H9 (cell line): ENCODE data around the gene EIF4E1B. TPM values are rescaled to one million over a fixed set of nuclear protein-coding genes. Genes with fewer than 3 reads are reported as not detected.

Source experiments
- DNase-seq: peaks from one replicate; pipeline ENCODE4 v3.0.0-alpha.2; 2017
- H2AFZ ChIP-seq: one replicate; pipeline ENCODE4 v1.6.1; 2013; ENCODE audit warnings: mild to moderate bottlenecking, low read length, control low read depth, moderate library complexity
- H2AK5ac ChIP-seq: 2 replicates; pipeline ENCODE4 v1.6.1; 2013; ENCODE audit warnings: low read length, control low read depth, mixed read lengths; ENCODE audit not compliant: insufficient read length
- H2BK120ac ChIP-seq: one replicate; pipeline ENCODE4 v1.6.1; 2013; ENCODE audit warnings: low read depth, mild to moderate bottlenecking, low read length, control low read depth, inconsistent platforms; ENCODE audit not compliant: poor library complexity, severe bottlenecking
- H2BK12ac ChIP-seq: 2 replicates; pipeline ENCODE4 v1.6.1; 2013; ENCODE audit warnings: low read length, control low read depth, mixed read lengths, low read depth; ENCODE audit not compliant: insufficient read length
- H2BK15ac ChIP-seq: 2 replicates; pipeline ENCODE4 v1.6.1; 2013; ENCODE audit warnings: low read depth, low read length, control low read depth
- H2BK20ac ChIP-seq: one replicate; pipeline ENCODE4 v1.6.1; 2013; ENCODE audit warnings: low read depth, mild to moderate bottlenecking, low read length, control low read depth, inconsistent platforms; ENCODE audit not compliant: poor library complexity, severe bottlenecking
- H2BK5ac ChIP-seq: 2 replicates; pipeline ENCODE4 v1.6.1; 2013; ENCODE audit warnings: low read length, control low read depth, mixed read lengths; ENCODE audit not compliant: insufficient read length
- H3K14ac ChIP-seq: 2 replicates; pipeline ENCODE4 v1.6.1; 2013; ENCODE audit warnings: low read length, control low read depth; ENCODE audit not compliant: insufficient read depth
- H3K18ac ChIP-seq: 2 replicates; pipeline ENCODE4 v1.6.1; 2013; ENCODE audit warnings: low read depth, mild to moderate bottlenecking, mixed read lengths, low read length, control low read depth; ENCODE audit not compliant: insufficient read length
- H3K23ac ChIP-seq: 2 replicates; pipeline ENCODE4 v1.6.1; 2013; ENCODE audit warnings: low read length, control low read depth, mixed read lengths, low read depth; ENCODE audit not compliant: insufficient read length
- H3K23me2 ChIP-seq: 2 replicates; pipeline ENCODE4 v1.6.1; 2013; ENCODE audit warnings: low read depth, mild to moderate bottlenecking, mixed read lengths, low read length, control low read depth; ENCODE audit not compliant: insufficient read length, poor library complexity, severe bottlenecking
- H3K27ac ChIP-seq: 2 replicates; pipeline ENCODE4 v1.5.1; 2013; ENCODE audit warnings: low read length, control low read depth, mixed read lengths, low read depth; ENCODE audit not compliant: insufficient read length
- H3K27me3 ChIP-seq: 2 replicates; pipeline ENCODE4 v1.6.1; 2013; ENCODE audit warnings: low read length, control low read depth, inconsistent platforms; ENCODE audit not compliant: insufficient read depth
- H3K4ac ChIP-seq: 2 replicates; pipeline ENCODE4 v1.6.1; 2013; ENCODE audit warnings: low read depth, mild to moderate bottlenecking, control low read depth, inconsistent platforms, low read length, moderate library complexity
- H3K4me1 ChIP-seq: 2 replicates; pipeline ENCODE4 v1.6.1; 2013; ENCODE audit warnings: low read length, control low read depth, inconsistent platforms; ENCODE audit not compliant: insufficient read depth
- H3K4me2 ChIP-seq: 2 replicates; pipeline ENCODE4 v1.6.1; 2013; ENCODE audit warnings: low read length, control low read depth, mixed read lengths; ENCODE audit not compliant: insufficient read length, insufficient read depth
- H3K56ac ChIP-seq: 2 replicates; pipeline ENCODE4 v1.6.1; 2013; ENCODE audit warnings: low read depth, mild to moderate bottlenecking, mixed read lengths, low read length, control low read depth; ENCODE audit not compliant: insufficient read length
- H3K79me1 ChIP-seq: 2 replicates; pipeline ENCODE4 v1.6.1; 2013; ENCODE audit warnings: low read depth, mild to moderate bottlenecking, moderate library complexity, low read length, control low read depth, inconsistent platforms; ENCODE audit not compliant: insufficient read depth, poor library complexity, severe bottlenecking
- H3K79me2 ChIP-seq: 2 replicates; pipeline ENCODE4 v1.6.1; 2013; ENCODE audit warnings: low read length, control low read depth, inconsistent platforms; ENCODE audit not compliant: insufficient read depth
- H3K9ac ChIP-seq: 2 replicates; pipeline ENCODE4 v1.6.1; 2013; ENCODE audit warnings: low read length, control low read depth, mixed read lengths; ENCODE audit not compliant: insufficient read length; ENCODE audit errors: extremely low read depth
- H3K9me3 ChIP-seq: one replicate; pipeline ENCODE4 v1.6.1; 2013; ENCODE audit warnings: low read depth, low read length, inconsistent platforms; ENCODE audit not compliant: control insufficient read depth
- H3T11ph ChIP-seq: one replicate; pipeline ENCODE4 v1.6.1; 2013; ENCODE audit warnings: mild to moderate bottlenecking, low read length, control low read depth, inconsistent platforms
- H4K20me1 ChIP-seq: one replicate; pipeline ENCODE4 v1.6.1; 2013; ENCODE audit not compliant: control insufficient read depth, insufficient read length, insufficient read depth
- H4K5ac ChIP-seq: 2 replicates; pipeline ENCODE4 v1.6.1; 2013; ENCODE audit warnings: low read depth, mild to moderate bottlenecking, mixed read lengths, low read length, control low read depth; ENCODE audit not compliant: insufficient read length
- H4K8ac ChIP-seq: replicated peaks from 2 replicates; pipeline ENCODE4 v1.6.1; 2013; ENCODE audit warnings: low read length, control low read depth, mixed read lengths, low read depth; ENCODE audit not compliant: insufficient read length
- H4K91ac ChIP-seq: 2 replicates; pipeline ENCODE4 v1.6.1; 2013; ENCODE audit warnings: low read depth, mild to moderate bottlenecking, moderate library complexity, mixed read lengths, low read length, control low read depth; ENCODE audit not compliant: insufficient read length
- H3K27ac Mint-ChIP-seq, 3 experiments: 2 replicates in 2 of 3; 3 replicates in 1 of 3; pipeline ENCODE4 v1.8.0; 2020 to 2021; ENCODE audit warnings: mixed read lengths in 3 of 3, mild to moderate bottlenecking in 1 of 3, moderate library complexity in 1 of 3
- H3K27me3 Mint-ChIP-seq: 2 replicates; pipeline ENCODE4 v1.8.0; 2021; ENCODE audit warnings: low read depth, mild to moderate bottlenecking, moderate library complexity, mixed read lengths
- H3K36me3 Mint-ChIP-seq, 3 experiments: 2 replicates in 2 of 3; 3 replicates in 1 of 3; pipeline ENCODE4 v1.8.0; 2020 to 2021; ENCODE audit warnings: low read depth in 3 of 3, mixed read lengths in 3 of 3; ENCODE audit not compliant: insufficient read depth in 1 of 3
- H3K4me1 Mint-ChIP-seq, 2 experiments: 2 replicates each; pipeline ENCODE4 v1.8.0; 2020; ENCODE audit warnings: mixed read lengths in 2 of 2
- H3K4me3 Mint-ChIP-seq, 2 experiments: 2 replicates in 1 of 2; 3 replicates in 1 of 2; pipeline ENCODE4 v1.8.0; 2020 to 2021; ENCODE audit warnings: mild to moderate bottlenecking in 2 of 2, mixed read lengths in 2 of 2, moderate library complexity in 1 of 2
- H3K9me3 Mint-ChIP-seq, 2 experiments: 2 replicates in 1 of 2; 3 replicates in 1 of 2; pipeline ENCODE4 v1.8.0; 2020; ENCODE audit warnings: mild to moderate bottlenecking in 2 of 2, mixed read lengths in 2 of 2, moderate library complexity in 1 of 2
- WGBS: extraction: QIAGEN DNeasy Blood & Tissue Kit; methylation state at CpG from one replicate; pipeline ENCODE4 v1.1.7; 2013; ENCODE audit warnings: missing lambda C conversion rate, low lambda C conversion rate, mixed read lengths; ENCODE audit not compliant: insufficient read length; ENCODE audit errors: extremely low coverage; 5-methylcytosine and 5-hydroxymethylcytosine counted together
- total RNA-seq: library from RNA; stranded (reverse); gene quantifications from 2 replicates; pipeline ENCODE4 v1.2.1, GENCODE V29; 2021
- TF ChIP-seq, protein P1 (sequence below): fragments of 200-600 bp; sonication (generic); conservative IDR thresholded peaks from 3 replicates; pipeline ENCODE4 v1.8.0; 2021; ENCODE audit warnings: antibody characterized with exemption, mild to moderate bottlenecking

EIF4E1B gene
- total RNA-seq, 1 experiment from 2014 or later: 1.3 TPM

DNA sequence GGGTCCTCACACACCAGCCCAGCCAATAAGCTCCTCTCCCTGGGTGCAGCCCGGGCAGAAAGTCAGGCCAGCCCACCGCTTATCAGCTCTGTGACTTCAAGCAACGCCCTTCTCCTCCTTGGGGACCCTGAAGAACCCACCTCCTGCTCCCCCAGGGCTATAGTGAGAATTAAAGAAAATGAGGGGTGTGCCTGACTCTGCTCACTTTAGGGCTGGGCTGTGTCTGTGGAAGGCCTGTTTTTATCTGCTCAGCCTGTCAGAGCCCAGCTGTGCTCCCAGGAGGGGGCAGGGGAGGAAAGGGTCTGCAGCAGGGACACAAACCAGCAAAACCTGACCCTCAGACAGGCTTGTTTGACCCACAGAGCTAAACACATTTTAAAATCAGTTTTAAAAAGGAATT, 24.4 kb upstream of the EIF4E1B start:
- Histone ChIP-seq H3K23ac (no peak overlapping the region), H4K5ac (no peak overlapping the region), H3K14ac (no peak overlapping the region), H3K4me1 (no peaks in the 10 kb centered on the region; the same call in 1 of the 2 replicates), H3K23me2 (peaks cover 6% of the 10 kb centered on the region), H2BK12ac (no peak overlapping the region), H2BK120ac (no peak overlapping the region), H4K91ac (no peak overlapping the region), H3K79me1 (no peaks in the 10 kb centered on the region), H2BK20ac (no peak overlapping the region), H3K79me2 (no peaks in the 10 kb centered on the region), H4K20me1 (no peaks in the 10 kb centered on the region), H2AK5ac (no peak overlapping the region), H3K56ac (no peak overlapping the region), H2AFZ (no peak overlapping the region), H3K9ac (no peak overlapping the region), H3K9me3 (no peaks in the 10 kb centered on the region), H2BK5ac (no peak overlapping the region), H3K27ac (no peak overlapping the region), H2BK15ac (no peak overlapping the region), H3K27me3 (no peaks in the 10 kb centered on the region; the same call in 1 of the 2 replicates), H3T11ph (no peak overlapping the region), H4K8ac (no peak overlapping the region), H3K4me2 (no peak overlapping the region), H3K18ac (no peak overlapping the region), H3K4ac (no peak overlapping the region)
- H3K9me3 Mint-ChIP-seq: no peaks in the 10 kb centered on the region; a peak in 1 of 5 replicates
- WGBS: no CpG with 5 or more reads among the region's 3 CpGs
- H3K27ac Mint-ChIP-seq: no peak overlapping the region
- H3K4me1 Mint-ChIP-seq: peaks cover 30 to 37% of the 10 kb centered on the region in 2 experiments
- H3K27me3 Mint-ChIP-seq: peaks cover 12% of the 10 kb centered on the region
- TF ChIP-seq, protein P1, sequence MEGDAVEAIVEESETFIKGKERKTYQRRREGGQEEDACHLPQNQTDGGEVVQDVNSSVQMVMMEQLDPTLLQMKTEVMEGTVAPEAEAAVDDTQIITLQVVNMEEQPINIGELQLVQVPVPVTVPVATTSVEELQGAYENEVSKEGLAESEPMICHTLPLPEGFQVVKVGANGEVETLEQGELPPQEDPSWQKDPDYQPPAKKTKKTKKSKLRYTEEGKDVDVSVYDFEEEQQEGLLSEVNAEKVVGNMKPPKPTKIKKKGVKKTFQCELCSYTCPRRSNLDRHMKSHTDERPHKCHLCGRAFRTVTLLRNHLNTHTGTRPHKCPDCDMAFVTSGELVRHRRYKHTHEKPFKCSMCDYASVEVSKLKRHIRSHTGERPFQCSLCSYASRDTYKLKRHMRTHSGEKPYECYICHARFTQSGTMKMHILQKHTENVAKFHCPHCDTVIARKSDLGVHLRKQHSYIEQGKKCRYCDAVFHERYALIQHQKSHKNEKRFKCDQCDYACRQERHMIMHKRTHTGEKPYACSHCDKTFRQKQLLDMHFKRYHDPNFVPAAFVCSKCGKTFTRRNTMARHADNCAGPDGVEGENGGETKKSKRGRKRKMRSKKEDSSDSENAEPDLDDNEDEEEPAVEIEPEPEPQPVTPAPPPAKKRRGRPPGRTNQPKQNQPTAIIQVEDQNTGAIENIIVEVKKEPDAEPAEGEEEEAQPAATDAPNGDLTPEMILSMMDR: no peak
- no peaks in the 10 kb centered on the region for H3K36me3 Mint-ChIP-seq
- no peak for DNase-seq
- H3K4me3 Mint-ChIP-seq: no peak overlapping the region
